Anterior cingulate cortex (tissue), 58 donors: Measurements from ENCODE around the gene SNX8.
A peak's percentile ranks its signal among the peaks of the same experiment; 100 is the strongest.

Experiments used
- DNase-seq, 58 donors: peaks; one replicate each; lab custom pipeline; 2025; lab: John Stamatoyannopoulos, UW

The SNX8 gene

GRCh38 chr7:2296832-2297231 is 17.4 kb downstream of the SNX8 start:
- DNase-seq = no peak

- DNase-seq = no peak
Measured at GRCh38 chr7:2295936-2296620, 18.2 kb downstream of the SNX8 start.

GRCh38 chr7:2290877-2291276 is 23.4 kb downstream of the SNX8 start:
- DNase-seq = no peak

- no peak for DNase-seq
Measured at GRCh38 chr7:2289621-2290020, 24.6 kb downstream of the SNX8 start.

GRCh38 chr7:2289111-2289586 is 25.1 kb downstream of the SNX8 start:
- peak in 19 of 58 donors; percentile 2 to 73 (median 38) for DNase-seq

GRCh38 chr7:2288503-2288902 is 25.7 kb downstream of the SNX8 start:
- no peak for DNase-seq

GRCh38 chr7:2287745-2288144 is 26.5 kb downstream of the SNX8 start:
- no peak for DNase-seq

- DNase-seq = no peak
Measured at GRCh38 chr7:2283074-2283473, 31.2 kb downstream of the SNX8 start.

- DNase-seq = peak in 2 of 58 donors; percentile 7 to 31
Measured at GRCh38 chr7:2282185-2282751, 32.0 kb downstream of the SNX8 start.

GRCh38 chr7:2281541-2281940 is 32.7 kb downstream of the SNX8 start:
- DNase-seq = peak in 2 of 58 donors; percentile 12 to 15

GRCh38 chr7:2280424-2280823 is 33.8 kb downstream of the SNX8 start:
- no peak for DNase-seq

- no peak for DNase-seq
Measured at GRCh38 chr7:2279896-2280295, 34.3 kb downstream of the SNX8 start.

GRCh38 chr7:2278026-2278425 is 36.2 kb downstream of the SNX8 start:
- DNase-seq = no peak

- peak in 5 of 58 donors; percentile 1 to 30 (median 17) for DNase-seq
Measured at GRCh38 chr7:2276107-2276506, 38.1 kb downstream of the SNX8 start.

- no peak for DNase-seq
Measured at GRCh38 chr7:2275101-2275500, 39.1 kb downstream of the SNX8 start.

- DNase-seq = no peak
Measured at GRCh38 chr7:2274666-2275065, 39.6 kb downstream of the SNX8 start.

GRCh38 chr7:2273866-2274265 is 40.4 kb downstream of the SNX8 start:
- DNase-seq = no peak

GRCh38 chr7:2272031-2272430 is 42.2 kb downstream of the SNX8 start:
- peak in 14 of 58 donors; percentile 17 to 64 (median 35) for DNase-seq

- no peak for DNase-seq
Measured at GRCh38 chr7:2271273-2272026, 42.8 kb downstream of the SNX8 start.

GRCh38 chr7:2270495-2270894 is 43.7 kb downstream of the SNX8 start:
- no peak for DNase-seq

GRCh38 chr7:2269991-2270460 is 44.2 kb downstream of the SNX8 start:
- no peak for DNase-seq
